IMR-90 (cell line): ENCODE results near the gene NXPE3. TPM values are rescaled to one million over a fixed set of nuclear protein-coding genes. Genes with fewer than 3 reads are reported as not detected.

Source experiments
- ATAC-seq: fragments of 200-7000 bp; cut with Tn5 transposase; 2 replicates; pipeline ENCODE4 v1.9.1; 2020; ENCODE audit warnings: low read depth, mild to moderate bottlenecking, moderate library complexity
- BruUV-seq: library from RNA; stranded (reverse); fragments of 400-500 nt; replicated peaks from 2 replicates; lab custom pipeline; 2021; lab: Mats Ljungman, UMichigan
- CTCF ChIA-PET: fragments of 300-600 bp; formaldehyde crosslinking; extraction: SDS; loops from one replicate; lab custom pipeline; 2021; ENCODE audit warnings: antibody characterized with exemption; lab: Yijun Ruan, JAX
- POLR2A ChIA-PET: fragments of 300-600 bp; sonication (Branson Sonifier 250); formaldehyde crosslinking; loops from one replicate; lab custom pipeline; 2022; ENCODE audit warnings: antibody characterized with exemption; ENCODE audit not compliant: unreplicated experiment; lab: Charles Lee
- DNase-seq: peaks from one replicate; pipeline ENCODE4 v3.0.0; 2013
- H2AFZ ChIP-seq: replicated peaks from 2 replicates; pipeline ENCODE3; 2013; ENCODE audit warnings: low read length, mild to moderate bottlenecking; ENCODE audit not compliant: poor library complexity
- H2AK5ac ChIP-seq: 2 replicates; pipeline ENCODE4 v1.6.1; 2013; ENCODE audit warnings: low read depth, low read length, inconsistent platforms
- H2AK9ac ChIP-seq: replicated peaks from 2 replicates; pipeline ENCODE3; 2013; ENCODE audit warnings: mild to moderate bottlenecking, low read depth, low read length, moderate library complexity; ENCODE audit not compliant: poor library complexity
- H2BK120ac ChIP-seq: 2 replicates; pipeline ENCODE4 v1.6.1; 2013; ENCODE audit warnings: low read depth, low read length, inconsistent platforms
- H2BK15ac ChIP-seq: 3 replicates; pipeline ENCODE4 v1.6.1; 2013; ENCODE audit warnings: low read depth, low read length, inconsistent platforms
- H2BK20ac ChIP-seq: 2 replicates; pipeline ENCODE4 v1.6.1; 2013; ENCODE audit warnings: low read depth, mild to moderate bottlenecking, inconsistent platforms, low read length, moderate library complexity
- H2BK5ac ChIP-seq: 2 replicates; pipeline ENCODE4 v1.6.1; 2013; ENCODE audit warnings: mild to moderate bottlenecking, low read depth, low read length, inconsistent platforms; ENCODE audit not compliant: poor library complexity, severe bottlenecking
- H3K14ac ChIP-seq: replicated peaks from 2 replicates; pipeline ENCODE4 v1.6.1; 2013; ENCODE audit warnings: low read depth, low read length, inconsistent platforms
- H3K18ac ChIP-seq: 2 replicates; pipeline ENCODE4 v1.6.1; 2013; ENCODE audit warnings: low read depth, low read length, control low read depth
- H3K23ac ChIP-seq: 2 replicates; pipeline ENCODE4 v1.6.1; 2013; ENCODE audit warnings: low read depth, low read length, inconsistent platforms
- H3K27ac ChIP-seq: 2 replicates; pipeline ENCODE4 v1.5.1; 2013; ENCODE audit warnings: mild to moderate bottlenecking, control low read depth, low read length; ENCODE audit not compliant: insufficient read depth
- H3K27me3 ChIP-seq: 2 replicates; pipeline ENCODE4 v1.6.1; 2013; ENCODE audit warnings: low read length; ENCODE audit not compliant: control insufficient read depth, insufficient read depth
- H3K36me3 ChIP-seq: 2 replicates; pipeline ENCODE4 v1.6.1; 2013; ENCODE audit warnings: low read length, mixed read lengths; ENCODE audit not compliant: control insufficient read depth, insufficient read depth
- H3K4ac ChIP-seq: 2 replicates; pipeline ENCODE4 v1.6.1; 2013; ENCODE audit warnings: low read depth, low read length, inconsistent platforms
- H3K4me1 ChIP-seq: 2 replicates; pipeline ENCODE4 v1.6.1; 2013; ENCODE audit warnings: low read length, mixed read lengths; ENCODE audit not compliant: control insufficient read depth, insufficient read depth
- H3K4me2 ChIP-seq: 2 replicates; pipeline ENCODE4 v1.6.1; 2013; ENCODE audit warnings: low read depth, mild to moderate bottlenecking, control low read depth, low read length, moderate library complexity
- H3K4me3 ChIP-seq: 2 replicates; pipeline ENCODE4 v1.5.1; 2013; ENCODE audit warnings: low read depth, mild to moderate bottlenecking, control low read depth, low read length, moderate library complexity; ENCODE audit not compliant: insufficient read depth
- H3K56ac ChIP-seq: 2 replicates; pipeline ENCODE4 v1.6.1; 2013; ENCODE audit warnings: low read length, inconsistent platforms; ENCODE audit not compliant: insufficient read depth; ENCODE audit errors: extremely low read depth
- H3K79me1 ChIP-seq, 2 experiments: 2 replicates each; pipeline ENCODE4 v1.6.1; 2013; ENCODE audit warnings: low read length in 2 of 2, inconsistent platforms in 1 of 2, low read depth in 1 of 2
- H3K9ac ChIP-seq: 2 replicates; pipeline ENCODE4 v1.6.1; 2013; ENCODE audit warnings: low read depth, low read length, control low read depth
- H3K9me1 ChIP-seq: 2 replicates; pipeline ENCODE4 v1.6.1; 2013; ENCODE audit warnings: low read length, inconsistent platforms; ENCODE audit not compliant: insufficient read depth
- H3K9me3 ChIP-seq: 2 replicates; pipeline ENCODE4 v1.6.1; 2013; ENCODE audit warnings: low read length; ENCODE audit not compliant: control insufficient read depth, insufficient read depth
- H4K20me1 ChIP-seq: 2 replicates; pipeline ENCODE4 v1.6.1; 2013; ENCODE audit warnings: low read length, inconsistent platforms; ENCODE audit not compliant: insufficient read depth
- H4K5ac ChIP-seq: 2 replicates; pipeline ENCODE4 v1.6.1; 2013; ENCODE audit warnings: mild to moderate bottlenecking, low read depth, low read length, control low read depth
- H4K8ac ChIP-seq, 2 experiments: 2 replicates each; pipeline ENCODE4 v1.6.1; 2013; ENCODE audit warnings: low read depth in 2 of 2, low read length in 2 of 2, control low read depth in 1 of 2, inconsistent platforms in 1 of 2
- H4K91ac ChIP-seq: 2 replicates; pipeline ENCODE4 v1.6.1; 2013; ENCODE audit warnings: low read depth, low read length, inconsistent platforms; ENCODE audit not compliant: insufficient read depth
- BHLHE40 ChIP-seq: fragments of 150-350 bp; IDR thresholded peaks from 2 replicates; pipeline ENCODE4 v1.6.1; 2016; ENCODE audit warnings: mild to moderate bottlenecking, low read depth, low read length
- CHD1 ChIP-seq: IDR thresholded peaks from 2 replicates; pipeline ENCODE4 v1.6.1; 2012; ENCODE audit warnings: low read depth, low read length, improper control_type of control experiment
- FOS ChIP-seq: fragments of 150-350 bp; IDR thresholded peaks from 2 replicates; pipeline ENCODE4 v1.6.1; 2016; ENCODE audit warnings: low read depth, low read length
- MAFK ChIP-seq: IDR thresholded peaks from 2 replicates; pipeline ENCODE4 v1.6.1; 2012; ENCODE audit warnings: low read depth, low read length, improper control_type of control experiment
- MXI1 ChIP-seq: IDR thresholded peaks from 2 replicates; pipeline ENCODE4 v1.6.1; 2012; ENCODE audit warnings: low read depth, mild to moderate bottlenecking, low read length, moderate library complexity, borderline replicate concordance
- RCOR1 ChIP-seq: IDR thresholded peaks from 2 replicates; pipeline ENCODE4 v1.6.1; 2012; ENCODE audit warnings: mild to moderate bottlenecking, low read length, improper control_type of control experiment; ENCODE audit not compliant: insufficient replicate concordance
- WGBS, 2 experiments: methylation state at CpG; one replicate each; pipeline versions ENCODE4 v1.1.5 to v1.1.7; 2013; ENCODE audit warnings: missing lambda C conversion rate in 2 of 2; ENCODE audit not compliant: insufficient read length in 1 of 2; ENCODE audit errors: extremely low coverage in 2 of 2; 5-methylcytosine and 5-hydroxymethylcytosine counted together
- dilution Hi-C: fragments of 300-500 bp; cut with HindIII; formaldehyde crosslinking; loops from one replicate; pipeline ENCODE4 v1.14.3; 2018; ENCODE audit warnings: low sequenced_read_pairs; ENCODE audit not compliant: unreplicated experiment
- in situ Hi-C: fragments of 300-500 bp; cut with MboI; formaldehyde crosslinking; loops from 3 replicates; pipeline ENCODE4 v1.14.3; 2019; ENCODE audit warnings: low sequenced_read_pairs, inconsistent platforms, mixed read lengths
- intact Hi-C: fragments of 100-400 bp; cut with micrococcal nuclease; formaldehyde crosslinking; loops from 2 replicates; pipeline ENCODE4 v1.10.0; 2022
- polyA plus RNA-seq, 3 experiments: library from polyadenylated mRNA; depleted of rRNA; stranded (reverse); fragments of >200 nt; gene quantifications; 2 replicates each; pipeline ENCODE4 v1.2.3, GENCODE V29; 2012; ENCODE audit warnings: low replicate concordance in 1 of 3
- total RNA-seq: library from RNA; depleted of rRNA; stranded (reverse); fragments of >200 nt; gene quantifications from 2 replicates; pipeline ENCODE4 v1.2.3, GENCODE V29; 2012
- TF ChIP-seq, protein P1 (sequence below): fragments of 150-350 bp; IDR thresholded peaks from 2 replicates; pipeline ENCODE4 v1.6.1; 2017; ENCODE audit warnings: mild to moderate bottlenecking, antibody characterized with exemption, low read length, low read depth

Gene NXPE3
- total and polyA plus RNA-seq, 2 of the 4 experiments (the other 2 are of a cell fraction), result 20.0 to 23.8 TPM

- intact Hi-C loops, result no loop called here
- H3K4me2 ChIP-seq, result peak overlapping the region; percentile 84
- CTCF ChIA-PET, result no interaction called here
These were observed 49.9 kb downstream of the NXPE3 start for GRCh38 chr3:101828691-101829436.

More at GRCh38 chr3:101828691-101829436, 49.9 kb downstream of the NXPE3 start:
- Histone ChIP-seq H3K4ac (peak overlapping the region; percentile 63), H2BK15ac (peak overlapping the region; percentile 45; the same call in 1 of the 3 replicates), H3K27me3 (no peaks in the 10 kb centered on the region), H3K4me1 (peaks cover 4% of the 10 kb centered on the region; the same call in 1 of the 2 replicates), H3K56ac (peak overlapping the region; percentile 73; the same call in 1 of the 2 replicates), H2BK120ac (peak overlapping the region; percentile 28), H3K14ac (peak overlapping the region; percentile 77), H2AK9ac (peak overlapping the region; percentile 53), H4K20me1 (no peaks in the 10 kb centered on the region), H3K36me3 (no peaks in the 10 kb centered on the region), H4K8ac (peak overlapping the region; percentile 80 to 93; a peak in 3 of 4 replicates), H2BK5ac (peak overlapping the region; percentile 98), H3K79me1 (peaks cover 10 to 32% of the 10 kb centered on the region in 2 experiments; a peak in 3 of 4 replicates), H3K9ac (peak overlapping the region; percentile 33; the same call in 1 of the 2 replicates), H3K23ac (peak overlapping the region; percentile 97), H3K9me1 (no peaks in the 10 kb centered on the region), H3K18ac (no peak overlapping the region), H3K9me3 (no peaks in the 10 kb centered on the region), H3K4me3 (0 out of 2 replicates have a peak overlapping the region, but pooled peaks have one; percentile 0), H2AFZ (peak overlapping the region; percentile 88), H4K5ac (no peak overlapping the region), H3K27ac (peak overlapping the region; percentile 8), H2AK5ac (peak overlapping the region; percentile 38; the same call in 1 of the 2 replicates), H4K91ac (peak overlapping the region; percentile 9), H2BK20ac (peak overlapping the region; percentile 2; the same call in 1 of the 2 replicates)
- in situ Hi-C loops (no loop called here), dilution Hi-C loops (no loop called here)
- POLR2A ChIA-PET, result interaction anchor here (0.6 kb wide), 1 partner anchor 693 kb away, joined by 5 read pairs; no protein-coding TSS in a partner anchor
- TF ChIP-seq MXI1 (0 out of 2 replicates have a peak, but pooled peaks have one; percentile 21), MAFK (0 out of 2 replicates have a peak, but pooled peaks have one; percentile 19), CHD1 (no peak), RCOR1 (no peak), BHLHE40 (peak; percentile 32; the same call in 1 of the 2 replicates), FOS (no peak)
- TF ChIP-seq, protein P1, sequence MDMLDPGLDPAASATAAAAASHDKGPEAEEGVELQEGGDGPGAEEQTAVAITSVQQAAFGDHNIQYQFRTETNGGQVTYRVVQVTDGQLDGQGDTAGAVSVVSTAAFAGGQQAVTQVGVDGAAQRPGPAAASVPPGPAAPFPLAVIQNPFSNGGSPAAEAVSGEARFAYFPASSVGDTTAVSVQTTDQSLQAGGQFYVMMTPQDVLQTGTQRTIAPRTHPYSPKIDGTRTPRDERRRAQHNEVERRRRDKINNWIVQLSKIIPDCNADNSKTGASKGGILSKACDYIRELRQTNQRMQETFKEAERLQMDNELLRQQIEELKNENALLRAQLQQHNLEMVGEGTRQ, result no peak
- BruUV-seq, result no TSS peak
- peak; percentile 64 for ATAC-seq
- 20% methylated on average over 1 of the region's 9 CpGs; no CpG with 5 or more reads in 1 of the 2 experiments for WGBS, 2 experiments
- DNase-seq, result peak; percentile 85
